22Rv1 (cell line): Measurements from ENCODE around the gene MMS19.
"Not testable (repeated sequence)": the region's sequence is repeated elsewhere in the genome, so short reads cannot be mapped to it uniquely, and the experiment has no call there.

Experiments
- H3K27ac ChIP-seq: fragments of 450-650 bp; 2 replicates; pipeline ENCODE4 v1.5.1; 2017
- ZFX ChIP-seq: fragments of 450-650 bp; IDR thresholded peaks from 2 replicates; pipeline ENCODE4 v1.6.1; 2017; ENCODE audit warnings: antibody characterized with exemption, borderline replicate concordance
- TF ChIP-seq, protein P1 (sequence below): fragments of 450-650 bp; IDR thresholded peaks from 2 replicates; pipeline ENCODE4 v1.5.1; 2017; ENCODE audit warnings: mild to moderate bottlenecking

The MMS19 gene

DNA sequence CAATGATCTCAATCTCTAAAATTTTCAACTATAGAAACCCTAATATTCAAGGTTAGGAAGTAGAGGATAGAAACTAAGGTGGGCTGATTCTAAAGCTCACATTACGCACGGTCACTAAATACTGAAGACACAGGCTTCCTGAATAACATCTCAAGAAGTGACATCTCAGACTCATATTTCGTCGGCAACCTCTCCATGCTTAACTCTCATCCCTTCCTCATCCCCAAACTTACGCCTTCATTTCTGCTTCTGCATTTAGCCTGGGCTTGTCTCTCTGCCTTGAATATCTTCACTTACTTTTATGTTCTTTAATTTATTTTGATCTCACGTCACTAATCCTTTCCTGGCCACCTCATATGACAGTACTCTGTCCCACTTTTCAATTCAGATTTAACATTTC, 63.0 kb downstream of the MMS19 start:
- H3K27ac ChIP-seq = no peak overlapping the region
- TF ChIP-seq ZFX = no peak
- TF ChIP-seq, protein P1, sequence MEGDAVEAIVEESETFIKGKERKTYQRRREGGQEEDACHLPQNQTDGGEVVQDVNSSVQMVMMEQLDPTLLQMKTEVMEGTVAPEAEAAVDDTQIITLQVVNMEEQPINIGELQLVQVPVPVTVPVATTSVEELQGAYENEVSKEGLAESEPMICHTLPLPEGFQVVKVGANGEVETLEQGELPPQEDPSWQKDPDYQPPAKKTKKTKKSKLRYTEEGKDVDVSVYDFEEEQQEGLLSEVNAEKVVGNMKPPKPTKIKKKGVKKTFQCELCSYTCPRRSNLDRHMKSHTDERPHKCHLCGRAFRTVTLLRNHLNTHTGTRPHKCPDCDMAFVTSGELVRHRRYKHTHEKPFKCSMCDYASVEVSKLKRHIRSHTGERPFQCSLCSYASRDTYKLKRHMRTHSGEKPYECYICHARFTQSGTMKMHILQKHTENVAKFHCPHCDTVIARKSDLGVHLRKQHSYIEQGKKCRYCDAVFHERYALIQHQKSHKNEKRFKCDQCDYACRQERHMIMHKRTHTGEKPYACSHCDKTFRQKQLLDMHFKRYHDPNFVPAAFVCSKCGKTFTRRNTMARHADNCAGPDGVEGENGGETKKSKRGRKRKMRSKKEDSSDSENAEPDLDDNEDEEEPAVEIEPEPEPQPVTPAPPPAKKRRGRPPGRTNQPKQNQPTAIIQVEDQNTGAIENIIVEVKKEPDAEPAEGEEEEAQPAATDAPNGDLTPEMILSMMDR = no peak

DNA sequence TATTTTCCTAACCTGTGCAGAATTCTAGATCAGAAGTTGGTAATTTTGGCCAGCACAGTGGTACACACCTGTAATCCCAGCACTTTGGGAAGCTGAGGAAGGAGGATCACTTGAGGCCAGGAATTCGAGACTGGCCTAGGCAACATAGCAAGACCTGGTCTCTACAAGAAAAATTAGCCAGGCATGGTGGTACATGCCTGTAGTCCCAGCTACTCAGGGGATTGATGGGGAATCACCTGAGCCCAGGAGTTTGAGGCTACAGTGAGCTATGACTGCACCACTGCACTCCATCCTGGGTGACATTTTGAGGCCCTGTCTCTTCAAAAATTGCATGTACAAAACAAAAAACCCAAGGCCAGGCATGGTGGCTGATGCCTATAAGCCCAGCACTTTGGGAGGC, 63.7 kb downstream of the MMS19 start:
- H3K27ac ChIP-seq = peak overlapping the region; percentile 12; the same call in 1 of the 2 replicates

DNA sequence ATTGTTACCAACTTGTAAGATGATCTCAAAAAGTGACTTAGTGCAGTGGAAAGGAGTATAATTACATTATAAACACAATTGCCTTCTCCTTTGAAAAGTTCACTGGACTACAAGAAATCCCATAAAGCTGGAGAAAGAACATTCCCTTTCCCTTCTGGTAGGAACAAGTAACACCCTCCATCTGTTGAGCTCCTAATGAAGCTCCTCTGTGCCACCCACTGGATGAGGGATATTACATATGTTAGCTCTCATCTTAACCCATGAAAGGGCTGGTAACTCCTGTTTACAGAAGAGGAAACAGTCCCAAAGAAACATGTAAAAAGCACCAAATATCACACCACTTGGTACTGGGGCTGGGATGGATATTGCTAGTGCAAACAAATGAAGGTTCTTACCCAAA, 64.2 kb downstream of the MMS19 start:
- H3K27ac ChIP-seq = peak overlapping the region; percentile 12; the same call in 1 of the 2 replicates
- no peak for TF ChIP-seq ZFX
- TF ChIP-seq, protein P1 = no peak

More for the DNA sequence above, 63.7 kb downstream of the MMS19 start:
- TF ChIP-seq, protein P1 = no peak
- no peak for TF ChIP-seq ZFX

DNA sequence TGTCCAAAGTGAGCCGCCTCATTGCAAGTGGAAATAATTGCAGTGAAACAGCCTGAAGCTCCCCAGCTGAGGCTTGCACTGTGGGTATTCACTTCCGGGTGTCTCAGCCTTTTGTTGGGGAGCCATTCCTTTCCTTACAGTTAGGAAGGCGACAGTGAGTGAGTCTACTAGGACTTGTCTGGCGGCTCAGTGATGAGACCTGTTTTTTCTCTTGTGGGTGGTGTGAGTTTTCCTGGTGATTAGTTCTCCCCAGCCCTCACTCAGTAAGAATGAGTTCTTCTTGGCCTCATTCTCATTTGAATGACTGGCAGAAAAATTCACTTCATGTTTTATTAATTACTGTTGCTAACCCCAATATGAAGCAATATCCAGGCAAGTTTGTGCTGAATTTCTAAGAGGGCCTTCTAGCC, 69.6 kb downstream of the MMS19 start:
- peak overlapping the region; percentile 94; the same call in 1 of the 2 replicates for H3K27ac ChIP-seq
- TF ChIP-seq, protein P1 = no peak
- TF ChIP-seq ZFX = no peak

DNA sequence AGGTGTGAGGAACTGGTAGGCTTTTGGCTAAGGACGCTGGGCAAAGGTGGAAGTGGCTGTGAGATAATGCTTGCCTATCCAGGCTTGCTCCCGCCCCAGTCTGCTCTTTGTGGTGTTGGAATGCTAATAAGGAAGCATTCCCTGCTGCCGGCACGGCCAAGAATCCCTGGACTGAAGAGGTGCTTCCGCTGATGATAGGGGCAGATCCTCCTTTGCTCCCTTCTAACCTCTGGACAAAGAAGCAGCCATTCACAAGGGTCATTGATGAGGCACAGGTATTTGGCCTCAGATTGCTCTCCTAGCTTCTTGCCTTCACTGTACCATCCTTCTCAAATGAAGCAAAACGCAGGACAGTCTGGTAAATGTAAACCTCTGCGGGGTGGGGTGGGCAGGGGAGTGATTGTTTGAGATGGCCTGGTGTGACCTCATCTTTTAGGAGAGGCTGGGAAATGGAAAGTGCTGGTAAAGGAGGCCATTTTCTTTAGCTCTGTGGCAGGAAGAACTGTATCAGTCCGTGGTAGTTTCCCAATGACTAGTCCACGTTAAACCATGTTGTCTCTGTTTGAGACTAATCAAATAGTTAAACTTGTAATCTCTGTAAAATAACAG, 70.5 kb downstream of the MMS19 start:
- peak overlapping the region; percentile 94 for H3K27ac ChIP-seq
- TF ChIP-seq ZFX = no peak

DNA sequence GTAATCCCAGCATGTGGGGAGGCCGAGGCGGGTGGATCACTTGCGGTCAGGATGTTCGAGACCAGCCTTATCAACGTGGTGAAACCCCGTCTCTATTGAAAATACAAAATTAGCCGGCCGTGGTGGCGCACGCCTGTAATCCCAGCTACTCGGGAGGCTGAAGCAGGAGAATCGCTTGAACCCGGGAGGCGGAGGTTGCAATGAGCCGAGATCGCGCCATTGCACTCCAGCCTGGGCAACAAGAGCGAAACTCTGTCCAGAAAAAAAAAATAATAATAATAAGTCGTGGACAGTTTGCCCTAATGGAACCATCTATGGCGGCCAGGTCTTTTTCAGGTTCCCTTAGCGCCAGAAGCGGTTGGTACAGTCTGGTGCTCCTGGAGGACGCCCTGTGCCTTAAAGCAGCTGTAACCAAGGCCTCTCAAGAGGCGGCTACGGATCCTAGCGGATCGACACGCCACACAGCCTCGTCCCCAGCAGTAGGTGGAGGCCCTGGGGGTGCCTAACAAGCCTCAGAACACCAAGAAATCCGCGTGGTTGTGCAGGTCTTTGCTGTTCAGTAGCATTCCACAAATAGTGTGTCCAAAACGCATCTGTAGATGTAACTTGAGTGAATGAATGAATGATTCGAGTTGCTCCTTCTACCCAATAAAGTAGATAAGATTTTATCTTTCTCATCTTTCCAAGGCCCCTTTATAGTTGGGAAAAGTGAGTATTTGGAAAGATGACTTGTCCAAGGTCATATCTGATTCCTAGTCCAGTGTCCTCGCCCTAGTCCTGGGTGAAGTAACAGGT, 71.2 kb downstream of the MMS19 start:
- H3K27ac ChIP-seq = peak overlapping the region; percentile 94
- no peak for TF ChIP-seq ZFX
- TF ChIP-seq, protein P1 = no peak

DNA sequence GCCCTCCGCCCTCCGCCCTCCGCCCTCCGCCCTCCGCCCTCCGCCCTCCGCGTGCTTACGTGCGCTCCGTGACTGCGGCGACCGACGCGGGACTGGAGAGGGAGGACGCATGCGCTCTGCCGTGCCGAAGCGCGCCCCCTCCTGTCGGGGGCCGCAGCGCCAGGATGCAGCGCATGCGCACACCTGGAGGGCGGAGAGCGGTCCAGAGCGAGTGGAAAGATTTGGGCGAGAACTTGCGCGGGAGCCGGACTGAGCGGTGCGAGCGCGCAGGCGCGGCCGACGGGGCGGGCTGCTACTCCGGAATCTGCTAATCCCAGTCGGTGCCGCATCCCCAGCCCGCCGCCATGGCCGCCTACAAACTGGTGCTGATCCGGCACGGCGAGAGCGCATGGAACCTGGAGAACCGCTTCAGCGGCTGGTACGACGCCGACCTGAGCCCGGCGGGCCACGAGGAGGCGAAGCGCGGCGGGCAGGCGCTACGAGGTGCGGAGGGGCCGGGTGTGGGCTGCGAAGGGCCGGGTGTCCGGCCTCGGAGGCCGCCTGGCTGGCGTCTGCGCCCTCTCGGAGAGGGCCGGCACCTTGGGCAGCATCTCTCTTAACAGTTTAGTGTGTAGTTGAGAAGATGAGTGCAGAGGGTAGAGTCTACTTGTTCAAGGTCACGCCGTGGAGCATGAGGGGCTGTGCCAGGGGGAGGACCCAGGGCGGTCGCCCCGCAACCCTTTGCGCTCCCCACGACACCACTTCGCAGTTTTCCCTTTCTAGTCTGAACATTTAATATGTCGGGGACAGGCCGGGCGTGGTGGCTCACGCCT, 72.1 kb downstream of the MMS19 start, which contains the start of gene PGAM1:
PGAM1 (plus strand) TSS at position 228 of the 812 bp plus-strand sequence; CDS start at position 345, 117 bp downstream.
- H3K27ac ChIP-seq = peak within 1 kb of the TSS; percentile 94
- TF ChIP-seq, protein P1 = peak; percentile 86
- no peak for TF ChIP-seq ZFX

DNA sequence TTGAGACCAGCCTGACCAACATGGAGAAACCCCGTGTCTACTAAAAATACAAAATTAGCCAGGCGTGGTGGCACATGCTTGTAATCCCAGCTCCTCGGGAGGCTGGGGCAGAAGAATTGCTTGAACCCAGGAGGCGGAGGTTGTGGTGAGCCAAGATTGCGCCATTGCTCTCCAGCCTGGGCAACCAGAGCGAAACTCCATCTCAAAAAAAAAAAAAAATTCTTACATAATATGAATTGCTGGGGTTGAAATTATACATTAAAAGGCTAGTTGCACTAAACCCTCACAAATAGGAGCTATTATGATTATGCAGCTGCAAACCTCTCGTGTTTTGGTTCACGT, 74.5 kb downstream of the MMS19 start:
- H3K27ac ChIP-seq = not testable (repeated sequence)
